GM12891 (cell line): Measurements from ENCODE around the gene TNKS1BP1.

Experiments
- POLR2A ChIP-seq: IDR thresholded peaks from 2 replicates; pipeline ENCODE4 v1.6.1; 2011; ENCODE audit warnings: low read depth, low read length, control low read depth
- POLR2AphosphoS5 ChIP-seq: IDR thresholded peaks from 2 replicates; pipeline ENCODE4 v1.6.1; 2011; ENCODE audit warnings: low read depth, low read length, control low read depth

DNA sequence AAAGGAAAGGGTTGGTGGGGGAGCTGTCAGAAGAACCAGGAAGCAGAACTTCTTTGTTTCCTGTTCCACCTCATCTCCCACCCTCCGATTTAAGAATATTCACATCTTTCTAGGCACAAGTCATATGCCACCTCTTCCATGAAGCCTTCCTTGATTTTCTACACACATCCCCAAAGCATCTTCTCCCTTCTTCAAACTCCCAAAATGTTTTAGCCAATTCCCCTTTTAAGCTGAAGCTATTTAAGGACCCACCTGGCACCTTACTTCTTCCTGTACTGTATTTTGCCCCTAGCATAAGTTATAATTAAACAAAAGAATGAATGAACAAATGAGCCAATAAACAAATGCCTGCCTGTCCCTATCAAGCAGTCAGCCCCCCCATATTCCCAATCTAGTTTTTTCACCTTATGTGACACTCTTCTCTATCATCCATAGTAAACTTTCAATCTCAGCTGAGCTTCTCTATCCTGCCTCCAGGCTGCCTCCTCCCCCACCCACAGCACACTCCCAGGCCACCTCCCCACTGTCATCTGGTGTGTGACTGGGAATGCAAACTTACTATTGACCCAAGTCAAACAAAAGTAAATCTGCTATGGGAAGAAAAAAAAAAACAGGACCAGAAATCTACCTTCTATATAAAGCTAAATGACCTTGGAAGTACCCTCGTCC, 3.9 kb downstream of the TNKS1BP1 start:
- TF ChIP-seq POLR2A (no peak), POLR2AphosphoS5 (no peak)
